HG02763 (cell line): ENCODE data around the gene PSENEN.
"Not testable (repeated sequence)": the region's sequence is repeated elsewhere in the genome, so short reads cannot be mapped to it uniquely, and the experiment has no call there.

Source experiments
- ATAC-seq: cut with Tn5 transposase; IDR thresholded peaks from one replicate; pipeline ENCODE4 v1.9.1; 2021; ENCODE audit warnings: mild to moderate bottlenecking, moderate library complexity; ENCODE audit not compliant: unreplicated experiment

PSENEN gene

DNA sequence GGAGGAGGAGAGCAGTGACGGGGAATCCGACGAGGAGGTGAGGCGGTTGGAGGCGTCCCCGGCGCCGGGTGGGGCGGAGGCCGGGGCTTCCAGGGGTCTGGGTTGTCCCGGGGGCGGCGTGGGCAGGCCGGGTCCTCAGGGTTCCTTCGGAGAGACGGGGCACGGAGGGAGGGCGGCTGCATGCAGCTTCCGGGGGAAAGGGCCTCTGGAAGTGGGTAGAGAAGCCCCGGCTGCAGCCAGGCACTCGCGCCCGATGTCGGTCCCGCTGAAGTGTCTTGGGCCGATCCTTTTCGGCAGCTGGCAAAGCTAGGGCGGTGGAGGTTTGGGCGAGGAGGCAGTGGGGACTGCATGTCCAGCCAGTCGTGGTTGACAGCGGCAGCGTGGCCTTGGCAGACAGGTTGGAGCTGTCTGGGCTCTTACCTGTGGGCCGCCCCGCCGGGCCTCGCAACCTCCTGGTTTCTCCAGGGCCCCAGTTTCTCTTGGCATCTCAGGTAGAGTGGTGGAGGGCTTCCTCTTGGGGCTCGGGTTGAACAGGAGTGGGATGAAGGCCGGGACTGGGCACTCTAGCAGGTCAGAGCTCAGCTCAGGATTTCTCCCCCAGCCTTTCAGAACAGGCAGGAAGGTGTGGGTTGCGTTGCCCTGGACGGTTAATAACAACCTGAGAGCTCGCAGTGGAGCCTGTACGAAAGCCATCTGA, 27.0 kb upstream of the PSENEN start:
- ATAC-seq = no peak

GRCh38 chr19:35719402-35720162, 25.9 kb upstream of the PSENEN start:
- no peak for ATAC-seq

DNA sequence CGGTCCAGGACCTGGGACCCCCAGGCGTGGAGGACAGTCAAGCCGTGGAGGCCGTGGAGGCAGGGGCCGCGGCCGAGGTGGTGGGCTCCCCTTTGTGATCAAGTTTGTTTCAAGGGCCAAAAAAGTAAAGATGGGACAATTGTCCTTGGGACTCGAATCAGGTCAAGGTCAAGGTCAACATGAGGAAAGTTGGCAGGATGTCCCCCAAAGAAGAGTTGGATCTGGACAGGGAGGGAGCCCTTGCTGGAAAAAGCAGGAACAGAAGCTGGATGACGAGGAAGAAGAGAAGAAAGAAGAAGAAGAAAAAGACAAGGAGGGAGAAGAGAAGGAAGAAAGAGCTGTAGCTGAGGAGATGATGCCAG, 25.3 kb upstream of the PSENEN start:
- ATAC-seq = no peak

GRCh38 chr19:35720648-35721047, 24.8 kb upstream of the PSENEN start:
- no peak for ATAC-seq

- ATAC-seq = no peak
Observed at GRCh38 chr19:35721374-35721773, 24.1 kb upstream of the PSENEN start.

GRCh38 chr19:35722461-35722860, 23.0 kb upstream of the PSENEN start:
- no peak for ATAC-seq

DNA sequence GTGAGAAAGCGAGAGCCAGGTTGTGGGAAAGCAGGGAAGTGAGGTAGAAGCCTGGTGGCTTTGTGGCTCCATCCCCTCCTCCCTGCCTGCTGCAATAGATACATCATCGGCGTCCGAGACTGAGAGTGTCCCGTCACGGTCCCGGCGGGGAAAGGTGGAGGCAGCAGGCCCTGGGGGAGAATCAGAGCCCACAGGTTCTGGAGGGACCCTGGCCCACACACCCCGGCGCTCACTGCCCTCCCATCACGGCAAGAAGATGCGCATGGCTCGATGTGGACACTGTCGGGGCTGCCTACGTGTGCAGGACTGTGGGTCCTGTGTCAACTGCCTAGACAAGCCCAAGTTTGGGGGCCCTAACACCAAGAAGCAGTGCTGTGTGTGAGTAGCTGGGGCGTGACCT, 22.6 kb upstream of the PSENEN start:
- ATAC-seq = no peak

GRCh38 chr19:35723671-35724070, 21.8 kb upstream of the PSENEN start:
- ATAC-seq = no peak

GRCh38 chr19:35724132-35724531, 21.3 kb upstream of the PSENEN start:
- ATAC-seq = not testable (repeated sequence)

DNA sequence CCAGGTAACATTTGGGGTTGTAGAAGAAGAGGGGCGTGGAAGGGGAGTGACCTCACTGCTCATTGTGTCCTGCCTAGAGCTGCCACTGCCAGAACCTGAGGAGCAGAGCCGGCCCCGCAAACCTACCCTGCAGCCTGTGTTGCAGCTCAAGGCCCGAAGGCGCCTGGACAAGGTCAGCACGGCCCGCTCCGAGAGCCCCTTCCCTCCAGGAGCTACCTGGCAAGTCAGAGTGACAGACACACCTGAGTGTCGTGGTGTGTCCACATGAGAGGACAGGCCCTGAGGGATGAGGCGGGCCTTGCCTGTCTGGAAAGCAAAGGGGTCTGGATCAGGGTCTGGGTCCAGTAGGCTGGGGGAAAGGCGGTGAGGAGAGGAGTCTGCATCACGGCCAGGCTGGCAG, 20.9 kb upstream of the PSENEN start:
- ATAC-seq = no peak

- ATAC-seq = no peak
Observed at GRCh38 chr19:35725216-35725861, 20.1 kb upstream of the PSENEN start.

DNA sequence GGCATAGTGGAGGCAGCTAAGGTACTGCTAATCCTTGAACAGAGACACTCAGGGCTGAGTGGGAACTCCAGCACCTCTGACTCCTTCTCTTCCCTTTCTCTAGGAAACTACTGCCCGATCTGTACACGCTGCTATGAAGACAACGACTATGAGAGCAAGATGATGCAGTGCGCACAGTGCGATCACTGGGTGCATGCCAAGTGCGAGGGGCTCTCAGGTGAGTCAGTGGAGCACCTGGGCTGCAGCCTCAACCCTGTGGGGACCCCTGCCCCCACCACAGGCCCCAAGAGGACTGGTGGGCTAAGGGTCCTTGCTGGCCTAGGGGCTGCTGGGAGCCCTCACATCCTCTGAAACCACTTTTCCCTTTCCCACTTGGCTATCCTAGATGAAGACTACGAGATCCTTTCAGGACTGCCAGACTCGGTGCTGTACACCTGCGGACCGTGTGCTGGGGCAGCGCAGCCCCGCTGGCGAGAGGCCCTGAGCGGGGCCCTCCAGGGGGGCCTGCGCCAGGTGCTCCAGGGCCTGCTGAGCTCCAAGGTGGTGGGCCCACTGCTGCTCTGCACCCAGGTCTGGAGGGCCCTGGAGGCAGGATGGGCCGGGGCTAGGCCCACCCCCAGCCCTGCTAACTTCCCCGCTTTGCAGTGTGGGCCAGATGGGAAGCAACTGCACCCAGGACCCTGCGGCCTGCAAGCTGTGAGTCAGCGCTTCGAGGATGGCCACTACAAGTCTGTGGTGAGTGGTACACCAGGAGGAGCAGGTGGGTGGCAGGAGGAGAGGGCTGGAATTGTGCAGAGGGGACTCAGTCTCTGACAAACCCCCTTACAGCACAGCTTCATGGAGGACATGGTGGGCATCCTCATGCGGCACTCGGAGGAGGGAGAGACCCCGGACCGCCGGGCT, 18.1 kb upstream of the PSENEN start:
- no peak for ATAC-seq

DNA sequence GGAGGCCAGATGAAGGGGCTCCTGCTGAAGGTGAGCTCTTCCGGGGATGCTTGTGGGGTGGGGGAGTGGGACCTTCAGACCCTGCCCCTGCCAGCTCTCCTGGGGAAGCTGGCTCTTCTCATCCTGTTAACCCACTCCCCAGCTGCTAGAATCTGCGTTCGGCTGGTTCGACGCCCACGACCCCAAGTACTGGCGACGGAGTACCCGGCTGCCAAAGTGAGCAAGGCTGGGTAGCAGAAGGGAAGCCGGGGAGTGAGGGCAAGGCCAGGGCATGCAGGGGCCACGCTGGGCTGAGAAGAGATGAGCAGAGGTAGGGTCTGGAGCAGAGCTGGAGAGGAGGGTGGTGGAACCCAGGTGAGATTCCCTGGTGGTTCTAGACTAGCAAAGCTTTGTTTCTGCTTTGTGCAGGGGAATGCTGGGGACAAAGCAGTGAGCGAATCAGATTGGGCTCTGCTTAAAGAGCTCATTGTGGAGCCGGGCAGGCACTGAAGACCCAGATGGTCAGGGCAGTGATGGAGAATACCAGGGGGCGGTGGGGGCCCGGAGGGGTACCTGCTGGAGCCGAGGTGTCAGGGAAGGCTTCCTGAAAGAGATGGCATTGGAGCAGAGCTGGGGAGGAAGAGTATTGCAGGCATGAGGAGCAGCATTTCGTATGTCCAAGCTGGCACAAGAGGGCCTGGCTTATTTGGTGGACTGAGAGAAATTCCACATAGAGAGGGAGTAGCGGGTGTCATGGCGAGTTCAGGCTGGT, 17.3 kb upstream of the PSENEN start:
- no peak for ATAC-seq

DNA sequence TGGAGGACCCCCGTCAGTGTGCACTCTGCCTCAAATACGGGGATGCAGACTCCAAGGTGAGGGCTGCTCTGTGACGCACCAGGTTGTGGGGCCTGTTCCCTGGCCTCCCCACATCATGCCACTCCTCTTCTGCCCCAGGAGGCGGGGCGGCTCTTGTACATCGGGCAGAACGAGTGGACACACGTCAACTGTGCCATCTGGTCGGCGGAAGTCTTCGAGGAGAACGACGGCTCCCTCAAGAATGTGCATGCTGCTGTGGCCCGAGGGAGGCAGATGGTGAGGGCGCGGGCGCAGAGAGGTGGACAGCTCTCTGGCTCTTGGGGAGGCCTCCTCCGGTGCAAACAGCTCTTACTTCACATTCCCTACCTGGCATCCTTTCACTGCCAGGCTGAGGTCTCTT, 16.4 kb upstream of the PSENEN start:
- no peak for ATAC-seq

GRCh38 chr19:35729763-35730162, 15.7 kb upstream of the PSENEN start:
- no peak for ATAC-seq

DNA sequence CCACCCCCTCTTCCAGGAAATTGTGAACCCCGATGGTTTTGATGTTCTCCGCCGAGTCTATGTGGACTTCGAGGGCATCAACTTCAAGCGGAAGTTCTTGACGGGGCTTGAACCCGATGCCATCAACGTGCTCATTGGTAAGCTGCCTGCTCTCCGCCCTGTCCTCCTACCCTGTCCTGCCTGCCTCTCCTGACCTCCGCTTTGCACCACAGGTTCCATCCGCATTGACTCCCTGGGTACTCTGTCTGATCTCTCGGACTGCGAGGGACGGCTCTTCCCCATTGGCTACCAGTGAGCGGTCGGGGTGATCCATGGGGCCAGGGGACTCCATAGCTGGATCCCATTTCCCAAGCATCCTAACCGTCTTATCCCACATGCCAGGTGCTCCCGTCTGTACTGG, 15.1 kb upstream of the PSENEN start:
- no peak for ATAC-seq

- ATAC-seq = no peak
Observed at GRCh38 chr19:35731353-35731752, 14.1 kb upstream of the PSENEN start.

DNA sequence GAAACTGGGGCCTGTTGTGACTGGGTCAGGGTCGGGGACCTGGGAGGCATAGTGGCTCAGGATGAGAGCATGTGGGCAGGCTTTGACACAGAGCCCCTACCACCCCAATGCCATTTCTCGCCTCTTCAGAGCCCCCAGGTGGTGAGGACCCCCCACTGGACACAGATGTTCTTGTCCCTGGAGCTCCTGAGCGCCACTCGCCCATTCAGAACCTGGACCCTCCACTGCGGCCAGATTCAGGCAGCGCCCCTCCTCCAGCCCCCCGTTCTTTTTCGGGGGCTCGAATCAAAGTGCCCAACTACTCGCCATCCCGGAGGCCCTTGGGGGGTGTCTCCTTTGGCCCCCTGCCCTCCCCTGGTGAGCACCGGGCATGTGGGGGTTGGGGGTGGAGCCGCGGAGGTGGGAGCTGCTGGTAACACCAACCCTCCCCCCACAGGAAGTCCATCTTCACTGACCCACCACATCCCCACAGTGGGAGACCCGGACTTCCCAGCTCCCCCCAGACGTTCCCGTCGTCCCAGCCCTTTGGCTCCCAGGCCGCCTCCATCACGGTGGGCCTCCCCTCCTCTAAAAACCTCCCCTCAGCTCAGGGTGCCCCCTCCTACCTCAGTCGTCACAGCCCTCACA, 13.6 kb upstream of the PSENEN start:
- ATAC-seq = no peak

GRCh38 chr19:35732540-35733179, 12.8 kb upstream of the PSENEN start:
- no peak for ATAC-seq
